SK-N-SH (cell line): ENCODE results near the gene ZNF892. TPM values are rescaled to one million over a fixed set of nuclear protein-coding genes. Genes with fewer than 3 reads are reported as not detected.

Source experiments
- CTCF ChIA-PET: fragments of 300-600, 350-600 bp; formaldehyde crosslinking; extraction: SDS; loops from one replicate; lab custom pipeline; 2021; lab: Yijun Ruan, JAX
- POLR2A ChIA-PET: fragments of 350-600 bp; sonication (Branson Sonifier 250); formaldehyde crosslinking; extraction: SDS; loops from one replicate; lab custom pipeline; 2020; ENCODE audit warnings: antibody characterized with exemption, inconsistent platforms; lab: Yijun Ruan, JAX
- DNase-seq: peaks from one replicate; pipeline ENCODE4 v3.0.0; 2012
- H2AFZ ChIP-seq: fragments of 200-600 bp; sonication (generic); 2 replicates; pipeline ENCODE4 v1.8.1; 2016; ENCODE audit warnings: antibody characterized with exemption, mild to moderate bottlenecking, low read depth
- H3F3A ChIP-seq: fragments of 200-600 bp; sonication (generic); replicated peaks from 2 replicates; pipeline ENCODE3; 2016; ENCODE audit warnings: antibody characterized with exemption, mild to moderate bottlenecking; ENCODE audit not compliant: insufficient read depth
- H3K27ac ChIP-seq, 2 experiments: fragments of 200-500 bp in 1 of 2; fragments of 200-600 bp in 1 of 2; sonication (Bioruptor generic) in 1 of 2; sonication (generic), shearing (Covaris generic) in 1 of 2; 2 replicates each; pipeline versions ENCODE4 v1.5.1 to v1.6.1; 2014 to 2016; ENCODE audit warnings: low read depth in 2 of 2, inconsistent platforms in 1 of 2, low read length in 1 of 2, mild to moderate bottlenecking in 1 of 2, mixed read lengths in 1 of 2
- H3K27me3 ChIP-seq: fragments of 200-600 bp; sonication (generic), shearing (Covaris generic); 2 replicates; pipeline ENCODE4 v1.6.1; 2016; ENCODE audit warnings: mixed run types; ENCODE audit not compliant: insufficient read depth
- H3K36me3 ChIP-seq, 2 experiments: fragments of 200-500 bp in 1 of 2; fragments of 200-600 bp in 1 of 2; sonication (Bioruptor generic) in 1 of 2; sonication (generic) in 1 of 2; replicated peaks in 1 of 2; 2 replicates each; pipeline versions ENCODE3 to v1.5.1; 2014 to 2016; ENCODE audit warnings: low read length in 1 of 2, mild to moderate bottlenecking in 1 of 2; ENCODE audit not compliant: insufficient read depth in 2 of 2, control insufficient read depth in 1 of 2
- H3K4me1 ChIP-seq, 2 experiments: fragments of 200-500 bp in 1 of 2; fragments of 200-600 bp in 1 of 2; sonication (Bioruptor generic) in 1 of 2; sonication (generic), shearing (Covaris generic) in 1 of 2; 2 replicates each; pipeline versions ENCODE4 v1.5.1 to v1.6.1; 2014 to 2016; ENCODE audit warnings: low read depth in 1 of 2, low read length in 1 of 2, mixed run types in 1 of 2; ENCODE audit not compliant: insufficient read depth in 2 of 2, control insufficient read depth in 1 of 2
- H3K4me2 ChIP-seq: fragments of 200-600 bp; sonication (generic), shearing (Covaris generic); 2 replicates; pipeline ENCODE4 v1.6.1; 2017; ENCODE audit warnings: mixed run types
- H3K4me3 ChIP-seq, 2 experiments: fragments of 200-500 bp in 1 of 2; fragments of 200-600 bp in 1 of 2; sonication (Bioruptor generic) in 1 of 2; sonication (generic), shearing (Covaris generic) in 1 of 2; 2 replicates each; pipeline versions ENCODE4 v1.5.1 to v1.8.1; 2014 to 2016; ENCODE audit warnings: low read depth in 2 of 2, inconsistent platforms in 1 of 2, low read length in 1 of 2, mild to moderate bottlenecking in 1 of 2, mixed read lengths in 1 of 2, moderate library complexity in 1 of 2
- H3K79me2 ChIP-seq: fragments of 200-600 bp; sonication (generic); 2 replicates; pipeline ENCODE4 v1.8.1; 2017; ENCODE audit warnings: mild to moderate bottlenecking; ENCODE audit not compliant: insufficient read depth
- H3K9ac ChIP-seq: fragments of 200-600 bp; sonication (generic); 2 replicates; pipeline ENCODE4 v1.6.1; 2017; ENCODE audit warnings: mixed run types
- H3K9me2 ChIP-seq: fragments of 200-600 bp; sonication (generic); 2 replicates; pipeline ENCODE4 v1.6.1; 2017; ENCODE audit warnings: mixed run types
- H3K9me3 ChIP-seq: fragments of 200-600 bp; sonication (generic); 2 replicates; pipeline ENCODE4 v1.6.1; 2017; ENCODE audit warnings: mixed run types, mild to moderate bottlenecking, moderate library complexity
- H4K20me1 ChIP-seq: fragments of 200-600 bp; sonication (generic); 2 replicates; pipeline ENCODE4 v1.6.1; 2017; ENCODE audit warnings: mild to moderate bottlenecking, mixed run types; ENCODE audit not compliant: insufficient read depth
- CHD2 ChIP-seq: fragments of 150-350 bp; IDR thresholded peaks from 2 replicates; pipeline ENCODE4 v1.6.1; 2018; ENCODE audit warnings: low read length; ENCODE audit not compliant: partially characterized antibody
- FOSL2 ChIP-seq: IDR thresholded peaks from 2 replicates; pipeline ENCODE4 v1.4.0; 2012; ENCODE audit warnings: low read depth, mild to moderate bottlenecking, moderate library complexity, borderline replicate concordance
- FOXM1 ChIP-seq: IDR thresholded peaks from 2 replicates; pipeline ENCODE4 v1.4.0; 2012; ENCODE audit warnings: low read depth, mild to moderate bottlenecking
- GABPA ChIP-seq: IDR thresholded peaks from 2 replicates; pipeline ENCODE4 v1.4.0; 2012; ENCODE audit warnings: low read depth, mild to moderate bottlenecking
- GATA2 ChIP-seq: sonication (generic); formaldehyde crosslinking; IDR thresholded peaks from 2 replicates; pipeline ENCODE4 v1.5.0; 2020; ENCODE audit warnings: mild to moderate bottlenecking, missing genetic modification reagents
- JUND ChIP-seq: IDR thresholded peaks from 2 replicates; pipeline ENCODE4 v1.4.0; 2012
- MEF2A ChIP-seq: IDR thresholded peaks from 2 replicates; pipeline ENCODE4 v1.4.0; 2012; ENCODE audit warnings: low read depth, borderline replicate concordance
- NFIC ChIP-seq: IDR thresholded peaks from 2 replicates; pipeline ENCODE4 v1.4.0; 2012; ENCODE audit warnings: borderline replicate concordance
- NRF1 ChIP-seq: IDR thresholded peaks from 2 replicates; pipeline ENCODE4 v1.6.1; 2012; ENCODE audit warnings: low read depth, mild to moderate bottlenecking, low read length
- RAD21 ChIP-seq: IDR thresholded peaks from 2 replicates; pipeline ENCODE4 v1.6.1; 2012; ENCODE audit warnings: mild to moderate bottlenecking, low read length
- RCOR1 ChIP-seq: fragments of 150-350 bp; IDR thresholded peaks from 2 replicates; pipeline ENCODE4 v1.6.1; 2017; ENCODE audit warnings: antibody characterized with exemption, low read length
- RFX5 ChIP-seq: IDR thresholded peaks from 2 replicates; pipeline ENCODE4 v1.6.1; 2012; ENCODE audit warnings: mild to moderate bottlenecking, improper control_type of control experiment, low read length
- RXRA ChIP-seq: IDR thresholded peaks from 2 replicates; pipeline ENCODE4 v1.4.0; 2012; ENCODE audit warnings: low read depth, mild to moderate bottlenecking, borderline replicate concordance
- SIN3A ChIP-seq: IDR thresholded peaks from 2 replicates; pipeline ENCODE4 v1.6.1; 2012; ENCODE audit warnings: low read depth, mild to moderate bottlenecking, low read length, moderate library complexity, borderline replicate concordance
- SMC3 ChIP-seq: IDR thresholded peaks from 2 replicates; pipeline ENCODE4 v1.6.1; 2012; ENCODE audit warnings: low read depth, low read length, improper control_type of control experiment
- TCF12 ChIP-seq: IDR thresholded peaks from 2 replicates; pipeline ENCODE4 v1.4.0; 2012
- YY1 ChIP-seq: IDR thresholded peaks from 2 replicates; pipeline ENCODE4 v1.4.0; 2012; ENCODE audit warnings: low read depth, mild to moderate bottlenecking
- WGBS: methylation state at CpG from one replicate; pipeline ENCODE4 v1.1.6; 2017; ENCODE audit warnings: low lambda C conversion rate; 5-methylcytosine and 5-hydroxymethylcytosine counted together
- polyA plus RNA-seq, 3 experiments: library from polyadenylated mRNA; depleted of rRNA; stranded (reverse); fragments of >200 nt; gene quantifications; 2 replicates each; pipeline ENCODE4 v1.2.3, GENCODE V29; 2012
- TF ChIP-seq, protein P1 (sequence below): fragments of 150-350 bp; IDR thresholded peaks from 2 replicates; pipeline ENCODE4 v1.6.1; 2017; ENCODE audit warnings: antibody characterized with exemption, low read length, low read depth, borderline replicate concordance
- TF ChIP-seq, protein P2 (sequence below): fragments of 150-350 bp; IDR thresholded peaks from 2 replicates; pipeline ENCODE4 v1.6.1; 2016; ENCODE audit warnings: mild to moderate bottlenecking, low read depth, low read length
- TF ChIP-seq, protein P3 (sequence below): IDR thresholded peaks from 2 replicates; pipeline ENCODE4 v1.4.0; 2012; ENCODE audit warnings: low read depth
- TF ChIP-seq, protein P4 (sequence below): IDR thresholded peaks from 2 replicates; pipeline ENCODE4 v1.6.1; 2012; ENCODE audit warnings: mild to moderate bottlenecking, low read depth, low read length, moderate library complexity

ZNF892 gene
- polyA plus RNA-seq, 1 of the 3 experiments (the other 2 are of a cell fraction) = 1.4 TPM

DNA sequence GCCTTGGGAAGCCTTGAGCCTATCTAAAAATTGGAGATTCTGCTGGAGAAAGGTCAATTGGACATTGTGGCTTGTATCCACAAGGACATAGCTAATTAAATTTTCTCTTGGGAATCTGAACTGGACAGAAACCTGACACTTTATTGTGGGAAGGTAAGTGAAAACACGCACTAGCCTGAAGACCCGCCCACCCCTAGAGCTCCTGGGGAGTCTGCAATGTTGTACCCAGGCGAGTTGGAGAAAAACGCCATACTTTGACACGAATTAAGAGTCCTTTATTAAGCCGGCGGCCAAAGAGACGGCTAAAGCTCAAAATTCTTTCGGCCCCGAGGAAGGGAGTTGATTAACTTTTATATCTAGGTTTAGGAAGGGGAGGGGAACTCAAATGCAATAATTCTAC lies 1.2 kb upstream of the ZNF892 start:
- no peaks in the 10 kb centered on the region; a peak in 1 of 4 replicates for H3K4me1 ChIP-seq
- no peaks in the 10 kb centered on the region for H3K9me2 ChIP-seq
- H3K4me2 ChIP-seq = no peak overlapping the region; the same call in 1 of the 2 replicates
- H2AFZ ChIP-seq = no peak overlapping the region
- H3K9ac ChIP-seq = no peak overlapping the region
- H3F3A ChIP-seq = peaks cover 7% of the 10 kb centered on the region
- 90% methylated on average over 10 of the region's 10 CpGs for WGBS
- no peaks in the 10 kb centered on the region for H3K27me3 ChIP-seq
- TF ChIP-seq RCOR1 (no peak), MEF2A (no peak), NRF1 (no peak), TCF12 (no peak), JUND (no peak), CHD2 (no peak), FOSL2 (no peak), YY1 (no peak), FOXM1 (no peak), NFIC (no peak), RFX5 (no peak)
- TF ChIP-seq, protein P1, sequence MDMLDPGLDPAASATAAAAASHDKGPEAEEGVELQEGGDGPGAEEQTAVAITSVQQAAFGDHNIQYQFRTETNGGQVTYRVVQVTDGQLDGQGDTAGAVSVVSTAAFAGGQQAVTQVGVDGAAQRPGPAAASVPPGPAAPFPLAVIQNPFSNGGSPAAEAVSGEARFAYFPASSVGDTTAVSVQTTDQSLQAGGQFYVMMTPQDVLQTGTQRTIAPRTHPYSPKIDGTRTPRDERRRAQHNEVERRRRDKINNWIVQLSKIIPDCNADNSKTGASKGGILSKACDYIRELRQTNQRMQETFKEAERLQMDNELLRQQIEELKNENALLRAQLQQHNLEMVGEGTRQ = no peak
- TF ChIP-seq, protein P2, sequence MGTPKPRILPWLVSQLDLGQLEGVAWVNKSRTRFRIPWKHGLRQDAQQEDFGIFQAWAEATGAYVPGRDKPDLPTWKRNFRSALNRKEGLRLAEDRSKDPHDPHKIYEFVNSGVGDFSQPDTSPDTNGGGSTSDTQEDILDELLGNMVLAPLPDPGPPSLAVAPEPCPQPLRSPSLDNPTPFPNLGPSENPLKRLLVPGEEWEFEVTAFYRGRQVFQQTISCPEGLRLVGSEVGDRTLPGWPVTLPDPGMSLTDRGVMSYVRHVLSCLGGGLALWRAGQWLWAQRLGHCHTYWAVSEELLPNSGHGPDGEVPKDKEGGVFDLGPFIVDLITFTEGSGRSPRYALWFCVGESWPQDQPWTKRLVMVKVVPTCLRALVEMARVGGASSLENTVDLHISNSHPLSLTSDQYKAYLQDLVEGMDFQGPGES = no peak
- TF ChIP-seq, protein P3, sequence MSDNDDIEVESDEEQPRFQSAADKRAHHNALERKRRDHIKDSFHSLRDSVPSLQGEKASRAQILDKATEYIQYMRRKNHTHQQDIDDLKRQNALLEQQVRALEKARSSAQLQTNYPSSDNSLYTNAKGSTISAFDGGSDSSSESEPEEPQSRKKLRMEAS = no peak
- H3K4me3 ChIP-seq = peak overlapping the region in 1 of 2 experiments; percentile 81; a peak in 1 of 4 replicates
- H3K36me3 ChIP-seq = peaks cover 16 to 17% of the 10 kb centered on the region in 2 experiments
- H3K79me2 ChIP-seq = no peaks in the 10 kb centered on the region
- no peak for DNase-seq
- H3K27ac ChIP-seq = no peak overlapping the region
- no peaks in the 10 kb centered on the region; the same call in 1 of the 2 replicates for H3K9me3 ChIP-seq
- ChIA-PET POLR2A (no interaction called here), CTCF (interaction anchor here (0.8 to 2.0 kb wide), 4 partner anchors 25 to 139 kb away, joined by 3 to 5 read pairs (median 4); no protein-coding TSS in a partner anchor)
- H4K20me1 ChIP-seq = no peaks in the 10 kb centered on the region

DNA sequence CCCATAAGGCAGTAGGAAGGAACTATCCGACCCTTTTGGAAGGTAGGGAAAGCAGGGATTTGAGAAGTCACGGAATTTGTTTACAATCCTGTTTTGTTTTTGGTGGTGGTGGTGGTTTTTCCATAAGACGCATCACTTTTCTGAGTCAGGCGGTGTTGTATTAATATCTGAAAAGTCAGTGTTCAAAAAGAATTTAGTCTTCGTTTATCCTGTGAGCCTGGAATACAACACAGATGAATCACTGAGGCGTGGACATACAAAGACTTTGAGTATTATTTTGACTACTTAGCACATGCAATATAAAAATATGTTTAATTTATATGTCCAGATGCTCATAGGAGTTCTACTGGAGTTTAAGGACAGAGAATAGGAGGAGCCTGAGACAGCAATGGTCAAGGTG lies 785 bp downstream of the ZNF892 start:
- H3K36me3 ChIP-seq = peaks cover 32 to 36% of the 10 kb centered on the region in 2 experiments
- peak overlapping the region; percentile 80 to 81 for H3K4me3 ChIP-seq
- CTCF ChIA-PET = no interaction called here
- no peaks in the 10 kb centered on the region for H4K20me1 ChIP-seq
- TF ChIP-seq, protein P3 = no peak
- TF ChIP-seq SMC3 = no peak
- no peak for TF ChIP-seq RFX5
- no peak for TF ChIP-seq GABPA
- TF ChIP-seq RXRA = no peak
- TF ChIP-seq RAD21 = no peak
- TF ChIP-seq, protein P4, sequence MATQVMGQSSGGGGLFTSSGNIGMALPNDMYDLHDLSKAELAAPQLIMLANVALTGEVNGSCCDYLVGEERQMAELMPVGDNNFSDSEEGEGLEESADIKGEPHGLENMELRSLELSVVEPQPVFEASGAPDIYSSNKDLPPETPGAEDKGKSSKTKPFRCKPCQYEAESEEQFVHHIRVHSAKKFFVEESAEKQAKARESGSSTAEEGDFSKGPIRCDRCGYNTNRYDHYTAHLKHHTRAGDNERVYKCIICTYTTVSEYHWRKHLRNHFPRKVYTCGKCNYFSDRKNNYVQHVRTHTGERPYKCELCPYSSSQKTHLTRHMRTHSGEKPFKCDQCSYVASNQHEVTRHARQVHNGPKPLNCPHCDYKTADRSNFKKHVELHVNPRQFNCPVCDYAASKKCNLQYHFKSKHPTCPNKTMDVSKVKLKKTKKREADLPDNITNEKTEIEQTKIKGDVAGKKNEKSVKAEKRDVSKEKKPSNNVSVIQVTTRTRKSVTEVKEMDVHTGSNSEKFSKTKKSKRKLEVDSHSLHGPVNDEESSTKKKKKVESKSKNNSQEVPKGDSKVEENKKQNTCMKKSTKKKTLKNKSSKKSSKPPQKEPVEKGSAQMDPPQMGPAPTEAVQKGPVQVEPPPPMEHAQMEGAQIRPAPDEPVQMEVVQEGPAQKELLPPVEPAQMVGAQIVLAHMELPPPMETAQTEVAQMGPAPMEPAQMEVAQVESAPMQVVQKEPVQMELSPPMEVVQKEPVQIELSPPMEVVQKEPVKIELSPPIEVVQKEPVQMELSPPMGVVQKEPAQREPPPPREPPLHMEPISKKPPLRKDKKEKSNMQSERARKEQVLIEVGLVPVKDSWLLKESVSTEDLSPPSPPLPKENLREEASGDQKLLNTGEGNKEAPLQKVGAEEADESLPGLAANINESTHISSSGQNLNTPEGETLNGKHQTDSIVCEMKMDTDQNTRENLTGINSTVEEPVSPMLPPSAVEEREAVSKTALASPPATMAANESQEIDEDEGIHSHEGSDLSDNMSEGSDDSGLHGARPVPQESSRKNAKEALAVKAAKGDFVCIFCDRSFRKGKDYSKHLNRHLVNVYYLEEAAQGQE = no peak
- TF ChIP-seq FOXM1 = no peak
- no peak for TF ChIP-seq SIN3A
- TF ChIP-seq GATA2 = no peak
- peak overlapping the region in 1 of 2 experiments; percentile 89; a peak in 1 of 4 replicates for H3K27ac ChIP-seq
- H3F3A ChIP-seq = peaks cover 7% of the 10 kb centered on the region
- no peaks in the 10 kb centered on the region; the same call in 1 of the 2 replicates for H3K9me3 ChIP-seq
- 76% methylated on average over 6 of the region's 6 CpGs for WGBS
- H2AFZ ChIP-seq = peak overlapping the region; percentile 87
- POLR2A ChIA-PET = no interaction called here
- no peak overlapping the region for H3K9ac ChIP-seq
- no peaks in the 10 kb centered on the region for H3K79me2 ChIP-seq
- no peaks in the 10 kb centered on the region; a peak in 1 of 4 replicates for H3K4me1 ChIP-seq
- no peaks in the 10 kb centered on the region for H3K27me3 ChIP-seq
- no peaks in the 10 kb centered on the region for H3K9me2 ChIP-seq
- DNase-seq = no peak
- H3K4me2 ChIP-seq = peak overlapping the region; percentile 80
